GM18526 (cell line): ENCODE data around the gene FASTK.

Experiments
- POLR2A ChIP-seq: IDR thresholded peaks from 3 replicates; pipeline ENCODE4 v1.6.1; 2011; ENCODE audit not compliant: insufficient read length; ENCODE audit errors: extremely low read depth

Gene FASTK

DNA sequence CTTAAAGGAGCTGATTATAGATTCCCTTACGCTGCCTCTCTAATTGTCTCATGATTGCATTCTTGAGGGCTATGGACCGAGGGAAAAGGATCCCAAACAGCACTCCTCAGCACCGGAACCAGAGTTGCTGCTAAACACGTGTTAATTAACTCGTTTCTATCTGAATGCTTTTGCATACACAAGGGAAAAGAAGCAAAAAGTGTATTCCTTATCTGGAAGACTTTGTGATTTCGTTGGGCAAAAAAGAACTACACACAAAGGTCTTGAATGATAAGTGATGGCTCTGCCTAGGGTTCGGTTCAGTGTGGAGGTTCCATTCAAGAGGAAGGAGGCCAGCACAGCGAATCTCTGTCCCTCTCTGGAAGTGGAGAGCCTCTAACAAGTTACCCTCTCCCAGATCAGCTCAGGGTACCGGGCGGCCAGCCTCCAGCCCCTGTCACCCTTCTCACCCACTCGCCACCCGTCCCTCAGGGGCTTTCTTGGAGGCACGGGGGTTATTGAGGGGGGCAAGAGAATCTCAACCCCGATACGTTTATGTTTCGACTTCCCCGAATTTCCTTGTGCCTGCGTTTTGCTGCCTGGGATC is 21.7 kb downstream of the FASTK start:
- TF ChIP-seq POLR2A = no peak

DNA sequence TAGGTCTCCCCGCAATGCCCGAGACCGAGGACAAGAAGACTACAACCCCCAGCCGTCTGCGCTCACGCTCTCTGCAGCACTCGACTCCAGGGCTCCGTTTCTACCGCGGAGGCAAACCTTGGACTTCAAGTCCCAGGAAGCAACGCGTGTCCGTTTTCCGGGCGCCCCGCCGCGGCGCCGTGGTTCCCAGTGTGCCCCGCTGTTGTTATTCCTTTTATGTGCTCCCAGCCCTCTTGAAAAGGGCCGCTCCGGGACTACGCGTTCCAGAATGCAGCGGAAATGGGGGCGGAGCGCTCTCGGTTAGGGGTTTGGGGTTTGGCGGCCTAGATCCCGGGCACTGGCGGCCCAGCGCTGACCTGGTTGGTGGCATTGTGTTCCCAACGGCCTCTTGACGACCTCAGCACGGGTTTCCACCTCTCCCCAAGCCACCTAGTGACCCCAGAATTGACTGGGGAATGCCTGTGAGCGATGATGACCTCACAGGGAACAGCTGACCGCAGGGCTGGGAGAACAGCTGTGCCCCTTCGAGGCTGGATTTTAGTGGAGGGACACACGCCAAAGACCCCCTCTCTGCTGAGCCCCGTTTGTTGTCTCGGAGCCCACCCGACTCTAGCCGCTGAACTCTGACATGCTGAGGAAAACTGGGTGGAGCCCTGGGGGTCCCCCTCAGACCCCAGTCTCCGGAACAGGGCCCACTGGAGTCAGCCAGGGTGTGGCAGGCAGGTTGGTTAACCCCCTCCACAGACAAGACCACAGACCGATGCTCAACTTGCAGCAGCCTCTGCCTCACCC is 22.4 kb downstream of the FASTK start:
- TF ChIP-seq POLR2A = peak; percentile 62

DNA sequence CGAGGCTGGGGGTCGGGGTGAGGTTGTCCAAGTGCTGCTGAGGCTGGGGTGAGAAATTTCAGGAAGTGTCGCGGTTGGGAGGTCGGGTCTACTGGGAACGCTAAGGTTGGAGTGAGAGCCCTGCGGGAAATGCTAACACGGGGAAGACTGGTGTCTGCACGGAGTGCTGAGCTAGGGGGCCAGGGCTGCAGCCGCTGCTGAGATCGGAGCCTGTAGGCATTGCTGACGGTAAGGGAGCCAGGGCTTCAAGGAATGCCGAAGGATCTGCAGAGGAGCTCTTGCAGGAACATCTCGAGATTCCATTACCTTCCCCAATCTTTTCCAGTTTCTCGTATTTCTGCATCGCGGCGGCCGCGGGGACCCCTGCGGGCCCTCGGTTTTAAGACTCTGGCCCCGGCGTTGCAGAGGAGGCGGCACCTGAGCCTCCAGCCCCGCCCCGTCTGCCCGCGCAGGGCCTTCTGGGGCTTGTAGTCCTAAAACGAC is 23.1 kb downstream of the FASTK start, which contains the start of gene CDK5:
CDK5 (minus strand) TSS at position 392 of the 483 bp plus-strand sequence; CDS start at position 343, 49 bp downstream.
- TF ChIP-seq POLR2A = no peak

DNA sequence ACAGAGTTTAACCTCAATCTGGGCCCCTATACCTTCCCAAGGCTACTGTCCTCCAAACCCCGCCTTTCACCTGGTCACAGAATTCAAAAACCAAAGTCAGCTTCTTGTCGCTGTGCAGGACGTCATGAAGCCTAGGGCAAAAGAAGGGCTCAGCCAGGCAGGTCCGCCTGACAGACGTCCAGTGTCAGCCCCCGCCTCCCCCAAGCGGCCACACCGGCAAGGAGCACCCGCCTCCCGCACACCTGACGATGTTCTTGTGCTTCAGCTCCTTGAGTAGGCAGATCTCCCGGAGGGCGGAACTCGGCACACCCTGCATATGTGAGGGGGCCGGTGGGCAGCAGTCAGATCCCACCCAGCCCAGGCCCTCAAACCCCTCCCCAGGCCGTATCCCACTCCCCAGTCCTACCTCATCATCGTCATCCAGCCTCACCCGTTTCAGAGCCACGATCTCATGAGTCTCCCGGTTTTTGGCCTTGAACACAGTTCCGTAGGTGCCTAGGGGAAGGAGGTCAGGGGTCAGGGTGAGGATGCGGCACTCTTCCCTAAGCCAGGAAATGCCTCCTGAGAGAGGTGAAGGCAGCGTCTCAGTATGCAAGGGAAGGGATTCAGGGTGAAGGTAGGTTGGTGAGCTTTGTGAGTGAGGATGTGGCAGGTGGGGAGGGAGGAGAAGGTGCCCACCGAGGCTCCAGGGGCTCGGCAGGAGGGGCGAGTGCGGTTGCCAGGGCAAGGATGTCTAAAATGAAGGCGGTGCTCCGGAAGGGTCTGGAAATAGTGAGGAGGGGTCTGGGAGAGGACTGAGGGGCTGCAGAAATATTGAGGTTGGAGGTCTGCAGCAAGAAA is 23.7 kb downstream of the FASTK start:
- no peak for TF ChIP-seq POLR2A

DNA sequence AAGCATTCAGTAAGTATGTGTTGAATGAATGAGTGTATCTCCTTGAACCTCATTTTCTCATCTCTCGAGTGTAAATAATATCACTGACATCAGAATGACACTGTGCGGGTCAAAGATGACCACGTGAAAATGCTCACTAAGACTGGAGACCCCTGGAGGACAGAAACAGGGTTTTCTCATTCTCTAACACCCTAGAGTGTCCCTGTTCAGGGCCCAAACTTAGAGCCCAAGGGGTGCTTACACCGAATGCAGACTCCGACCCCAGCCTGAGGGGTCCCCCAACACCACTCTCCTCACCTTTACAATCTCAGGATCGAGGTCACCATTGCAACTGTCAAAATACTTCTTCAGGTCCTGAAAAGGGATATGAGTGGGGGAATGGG is 24.3 kb downstream of the FASTK start:
- no peak for TF ChIP-seq POLR2A

DNA sequence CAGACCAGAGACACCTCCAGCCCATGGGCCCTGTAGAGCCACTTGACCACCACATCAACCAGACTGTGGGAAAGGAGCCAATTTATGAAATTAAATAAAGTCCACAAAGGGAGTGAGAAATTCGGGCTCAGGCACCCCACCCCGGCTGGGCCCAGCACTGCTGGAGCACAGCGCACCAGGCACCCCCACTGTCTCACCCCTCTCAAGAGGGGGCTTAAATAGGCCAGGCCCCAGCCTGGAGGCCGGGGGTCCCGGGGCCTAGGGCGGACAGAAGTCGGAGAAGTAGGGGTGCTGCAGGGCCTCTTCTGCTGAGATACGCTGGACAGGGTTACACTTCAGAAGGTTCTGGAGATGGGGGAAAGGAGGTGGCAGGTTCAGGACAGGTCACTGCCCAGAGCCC is 26.9 kb downstream of the FASTK start:
- TF ChIP-seq POLR2A = no peak

DNA sequence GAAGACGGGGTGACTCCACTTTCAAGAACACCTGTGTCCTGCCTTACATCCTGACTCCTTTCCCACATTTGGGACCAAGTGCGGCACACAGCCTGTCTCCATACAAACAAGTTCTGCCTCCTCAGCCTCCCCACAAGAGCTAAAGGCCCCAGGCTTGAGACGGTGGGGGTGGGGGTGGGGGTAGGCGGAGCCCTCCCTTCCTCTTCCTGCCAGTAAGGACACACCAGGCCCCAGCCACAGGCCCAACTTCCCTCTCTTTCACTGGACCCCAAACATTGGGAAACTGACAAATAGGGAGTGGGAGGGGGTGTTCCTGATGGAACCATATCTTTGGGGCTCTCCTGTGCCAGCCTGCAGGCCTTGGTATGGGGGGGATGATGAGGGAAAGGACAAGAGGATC is 27.5 kb downstream of the FASTK start:
- no peak for TF ChIP-seq POLR2A

DNA sequence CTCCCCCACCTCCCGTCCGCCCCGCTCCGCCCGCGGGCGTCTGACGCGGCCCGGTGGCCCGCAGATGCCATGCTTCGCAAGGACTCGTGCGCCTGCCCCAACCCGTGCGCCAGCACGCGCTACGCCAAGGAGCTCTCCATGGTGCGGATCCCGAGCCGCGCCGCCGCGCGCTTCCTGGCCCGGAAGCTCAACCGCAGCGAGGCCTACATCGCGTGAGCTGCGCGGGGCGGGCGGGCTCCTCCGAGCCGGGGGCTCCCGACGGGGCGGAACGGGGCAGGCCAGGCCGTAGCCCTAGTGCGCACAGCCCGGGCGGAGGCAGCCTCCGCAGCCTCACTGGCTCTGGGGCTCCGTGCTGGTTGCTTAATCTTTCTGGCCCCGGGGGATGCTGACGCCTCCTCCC is 29.5 kb downstream of the FASTK start:
- no peak for TF ChIP-seq POLR2A

DNA sequence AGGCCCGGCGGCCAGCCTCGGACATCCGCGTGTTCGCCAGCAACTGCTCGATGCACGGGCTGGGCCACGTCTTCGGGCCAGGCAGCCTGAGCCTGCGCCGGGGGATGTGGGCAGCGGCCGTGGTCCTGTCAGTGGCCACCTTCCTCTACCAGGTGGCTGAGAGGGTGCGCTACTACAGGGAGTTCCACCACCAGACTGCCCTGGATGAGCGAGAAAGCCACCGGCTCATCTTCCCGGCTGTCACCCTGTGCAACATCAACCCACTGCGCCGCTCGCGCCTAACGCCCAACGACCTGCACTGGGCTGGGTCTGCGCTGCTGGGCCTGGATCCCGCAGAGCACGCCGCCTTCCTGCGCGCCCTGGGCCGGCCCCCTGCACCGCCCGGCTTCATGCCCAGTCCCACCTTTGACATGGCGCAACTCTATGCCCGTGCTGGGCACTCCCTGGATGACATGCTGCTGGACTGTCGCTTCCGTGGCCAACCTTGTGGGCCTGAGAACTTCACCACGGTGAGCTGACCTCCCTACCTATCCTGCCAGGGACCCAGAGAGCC is 31.6 kb downstream of the FASTK start:
- TF ChIP-seq POLR2A = no peak

DNA sequence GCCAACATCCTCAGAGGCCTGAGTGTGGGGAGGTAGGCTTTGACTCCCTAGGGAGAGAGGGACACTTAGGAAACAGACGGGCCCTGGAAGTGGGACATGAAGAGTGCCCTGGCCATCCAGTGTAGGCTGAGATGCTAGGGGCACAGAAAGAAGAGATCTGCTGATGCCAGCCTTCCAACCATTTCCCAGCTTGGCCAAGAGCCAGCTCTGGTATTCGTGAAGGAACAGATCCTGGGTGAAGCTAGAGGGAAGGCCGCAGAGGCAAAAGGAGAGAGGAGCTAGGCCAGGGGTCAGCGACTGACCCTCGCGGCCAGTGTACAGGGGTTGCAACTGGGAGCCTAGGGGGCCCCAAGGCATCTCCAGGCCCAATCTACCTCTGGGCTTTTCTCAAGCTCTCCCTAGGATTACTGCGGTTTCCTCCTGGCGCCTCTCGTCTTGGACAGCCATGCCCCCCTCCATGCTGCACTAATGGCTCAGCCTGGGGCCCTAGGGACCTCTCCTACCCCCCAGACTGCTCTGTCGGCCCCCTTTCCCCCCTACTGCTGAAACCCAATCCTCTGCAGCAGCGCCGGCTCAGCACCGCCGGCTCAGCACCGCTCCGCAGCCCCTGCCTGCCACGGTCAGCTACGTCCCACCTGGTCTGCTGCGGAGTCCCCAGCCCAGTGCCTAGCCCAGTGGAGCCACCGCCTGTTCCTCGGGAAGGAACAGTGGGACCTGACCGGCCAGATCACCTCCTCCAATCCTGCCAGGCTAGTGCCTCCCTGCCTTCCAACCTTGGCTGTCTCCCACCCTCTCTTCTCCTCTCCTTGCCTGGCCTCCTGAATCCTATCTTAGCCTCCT is 32.4 kb downstream of the FASTK start, which contains the start of gene ASIC3:
ASIC3 (plus strand) TSS at position 556 of the 840 bp plus-strand sequence. CDS start 355 bp downstream, outside the sequence.
- no peak for TF ChIP-seq POLR2A

DNA sequence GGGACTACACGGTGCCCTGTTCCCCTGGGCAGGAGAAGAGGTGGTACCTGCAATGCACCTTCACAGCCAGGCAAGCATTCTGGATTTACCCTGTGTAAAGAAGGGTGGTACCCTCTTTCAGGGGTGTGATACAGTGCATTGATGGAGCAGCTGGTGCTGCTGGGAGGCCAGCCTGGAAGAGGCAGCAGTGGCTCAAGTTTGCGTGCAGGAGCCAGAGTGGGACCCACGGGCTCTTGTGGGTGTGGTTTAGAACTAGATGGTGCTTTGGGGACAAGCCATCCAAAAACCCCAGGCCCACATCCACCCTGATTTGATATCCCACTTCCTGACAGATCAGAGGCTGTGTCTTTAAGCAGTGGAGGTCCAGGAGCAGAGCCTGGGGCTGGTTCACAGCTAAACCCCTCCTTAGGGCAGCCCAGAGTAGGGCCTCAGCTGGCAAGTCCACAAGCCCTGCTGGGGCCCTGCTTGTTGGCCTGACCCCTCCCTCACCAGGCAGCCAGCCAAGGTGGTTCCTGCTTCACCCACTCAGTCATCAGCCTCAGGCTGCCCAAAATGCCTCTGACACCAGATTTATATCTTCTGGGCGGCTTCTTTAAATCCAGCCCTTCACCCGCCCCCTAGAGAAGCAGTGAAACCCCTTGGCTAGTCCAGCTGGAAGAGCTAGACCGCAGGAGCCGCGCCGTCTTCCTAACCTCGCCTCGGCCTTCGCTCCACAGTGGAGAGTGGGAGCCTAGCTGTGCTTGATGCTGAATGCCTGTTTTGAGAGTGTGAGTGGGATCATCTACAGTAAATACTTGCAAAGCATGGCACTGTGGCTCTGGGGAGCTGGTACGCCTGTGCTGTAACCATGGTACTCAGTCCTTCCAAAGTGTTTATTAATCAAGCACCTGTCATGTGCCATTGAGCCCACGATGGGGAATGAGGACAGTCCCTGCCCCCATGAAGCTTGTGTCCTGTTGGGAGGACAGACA is 33.7 kb downstream of the FASTK start:
- TF ChIP-seq POLR2A = no peak

DNA sequence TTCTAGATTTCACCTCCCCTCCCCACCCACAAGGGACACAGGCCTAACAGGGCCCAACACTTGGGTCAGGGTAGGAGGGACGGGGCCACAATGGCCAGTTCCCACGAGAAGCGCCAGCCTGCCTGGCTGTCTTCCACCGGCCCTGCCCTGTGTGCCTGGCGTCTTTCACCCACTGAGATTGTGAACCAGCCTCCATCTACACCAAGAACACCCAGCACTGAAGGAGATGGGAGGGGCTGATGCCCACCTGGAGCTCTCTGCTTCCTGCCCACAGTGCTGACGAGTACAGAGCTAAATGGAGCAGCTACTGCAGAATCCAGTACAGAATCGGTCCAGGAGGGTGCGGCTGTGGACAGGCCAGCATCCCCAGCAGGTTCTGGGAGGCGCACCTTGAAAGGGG is 34.6 kb downstream of the FASTK start:
- no peak for TF ChIP-seq POLR2A

DNA sequence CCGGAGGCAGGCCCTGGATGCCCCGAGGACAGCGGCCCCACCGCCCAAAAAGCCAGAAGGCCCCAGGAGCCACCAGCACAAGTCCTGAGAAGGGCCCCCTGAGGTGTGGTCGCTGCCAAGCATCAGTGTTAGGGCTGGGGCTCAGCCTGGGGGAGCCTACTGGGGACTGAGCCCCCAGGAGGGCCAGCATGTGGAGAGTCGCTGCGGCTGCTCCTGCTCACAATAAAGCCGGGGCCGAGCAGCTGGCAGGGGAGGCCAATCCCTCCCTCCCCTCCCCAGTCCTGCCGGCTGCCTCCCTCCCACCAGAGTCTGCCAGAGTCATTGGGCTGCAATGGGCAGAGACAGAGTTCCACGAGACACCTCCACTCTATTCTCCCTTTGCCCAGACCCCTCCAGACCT is 35.3 kb downstream of the FASTK start:
- TF ChIP-seq POLR2A = no peak
